Gastrocnemius medialis (tissue), 4 donors: ENCODE measurements around the gene BCAP31. TPM values are rescaled to one million over a fixed set of nuclear protein-coding genes. Genes with fewer than 3 reads are reported as not detected.

Experiments used
- ATAC-seq, 2 donors: fragments of 150-250 bp; one replicate each; pipeline ENCODE4 v1.9.1; 2016
- DNase-seq, 2 donors: peaks; one replicate each; pipeline ENCODE4 v3.0.0-alpha.2; 2019
- H3K27ac ChIP-seq, 4 donors: fragments of 200-600 bp; sonication (generic); 1 replicate in 1 of 4; 2 replicates in 3 of 4; pipeline ENCODE4 v1.5.1; 2016 to 2018; ENCODE audit warnings: mild to moderate bottlenecking in 2 of 4, moderate library complexity in 1 of 4
- H3K27me3 ChIP-seq, 3 donors: fragments of 200-600 bp; sonication (generic) in 2 of 3; 1 replicate in 1 of 3; 2 replicates in 2 of 3; pipeline versions ENCODE4 v1.5.1 to v1.6.0; 2016 to 2019; ENCODE audit warnings: mild to moderate bottlenecking in 1 of 3, moderate library complexity in 1 of 3
- H3K36me3 ChIP-seq, 2 donors: fragments of 200-600 bp; sonication (generic) in 1 of 2; one replicate each; pipeline ENCODE4 v1.5.1; 2017 to 2018
- H3K4me1 ChIP-seq, 2 donors: fragments of 200-600 bp; sonication (generic) in 1 of 2; one replicate each; pipeline ENCODE4 v1.5.1; 2016 to 2017; ENCODE audit warnings: mild to moderate bottlenecking in 2 of 2
- H3K4me3 ChIP-seq, 4 donors: fragments of 200-600 bp; sonication (generic) in 3 of 4; 1 replicate in 1 of 4; 2 replicates in 3 of 4; pipeline ENCODE4 v1.5.1; 2016 to 2019; ENCODE audit warnings: mild to moderate bottlenecking in 2 of 4
- H3K9me3 ChIP-seq, 3 donors: fragments of 200-600 bp; sonication (generic) in 2 of 3; 1 replicate in 1 of 3; 2 replicates in 2 of 3; pipeline ENCODE4 v1.5.1; 2016 to 2019
- POLR2A ChIP-seq, 2 donors: fragments of 450-650 bp; IDR thresholded peaks; one replicate each; pipeline ENCODE4 v1.6.1; 2017; ENCODE audit warnings: antibody characterized with exemption in 2 of 2, mild to moderate bottlenecking in 2 of 2, moderate library complexity in 2 of 2
- in situ Hi-C, 4 donors: fragments of 200-750 bp; cut with MboI; loops; one replicate each; pipeline versions ENCODE4 v1.15.0 to v1.8.0; 2017; ENCODE audit warnings: low sequenced_read_pairs in 4 of 4
- intact Hi-C: fragments of 100-400 bp; cut with DNase I; formaldehyde crosslinking; loops from one replicate; pipeline ENCODE4 v1.15.1; 2023; ENCODE audit warnings: low total_unique reads
- total RNA-seq, 4 donors: library from RNA; depleted of rRNA; stranded (reverse); fragments of >200 nt; gene quantifications; one replicate each; pipeline versions ENCODE4 v1.1.0 to v1.2.3, GENCODE V29; 2016
- TF ChIP-seq, protein P1 (sequence below), 5 experiments: fragments of 450-650 bp in 3 of 5; fragments of 200-600 bp in 2 of 5; sonication (generic) in 2 of 5; IDR thresholded peaks in 4 of 5; conservative IDR thresholded peaks in 1 of 5; 1 replicate in 4 of 5; 2 replicates in 1 of 5; pipeline ENCODE4 v1.5.1; 2016 to 2019; ENCODE audit warnings: antibody characterized with exemption in 5 of 5, mild to moderate bottlenecking in 3 of 5, moderate library complexity in 3 of 5

BCAP31 gene
- total RNA-seq, 4 donors from 2014 or later, result 41.5 to 91.9 (median 48.3) TPM

DNA sequence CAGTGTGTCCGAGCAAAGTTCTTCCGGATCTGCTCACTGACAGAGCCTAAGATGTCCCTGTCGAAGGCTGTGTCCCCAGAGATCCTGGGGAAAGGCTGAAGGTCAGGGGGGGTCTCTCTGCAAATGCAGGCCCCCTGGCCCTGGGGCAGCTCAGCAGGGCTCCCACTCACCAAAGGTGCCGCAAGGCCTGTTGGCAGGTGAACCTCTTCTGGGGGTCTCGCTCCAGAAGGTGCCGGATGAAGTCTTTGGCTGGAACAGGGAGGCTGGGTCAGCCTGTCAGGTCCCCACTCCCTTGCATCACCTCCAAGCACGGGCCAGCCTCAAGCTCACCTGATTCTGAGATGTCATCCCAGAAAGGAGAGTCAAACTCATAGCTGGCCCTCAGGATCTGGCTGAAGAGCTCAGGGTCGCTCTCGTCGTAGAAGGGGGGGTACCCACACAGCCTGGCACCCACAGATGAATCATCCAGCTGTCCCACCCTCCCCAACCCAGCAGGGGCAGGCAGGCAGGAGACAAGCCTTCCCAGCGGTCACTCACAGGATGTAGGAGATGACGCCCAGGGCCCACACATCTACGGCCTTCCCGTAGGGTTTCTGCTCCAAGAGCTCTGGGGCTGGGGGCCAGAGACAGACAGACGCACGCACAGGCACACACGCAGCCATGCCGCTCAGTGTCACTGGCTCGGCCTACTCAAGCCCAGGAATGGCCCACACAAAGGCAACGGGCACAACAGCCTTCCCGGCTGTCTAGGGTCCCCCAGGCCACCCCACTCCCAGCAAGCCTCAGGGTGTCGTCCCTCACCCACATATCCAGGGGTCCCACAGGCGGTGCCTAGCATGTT lies 53.2 kb downstream of the BCAP31 start:
- in situ Hi-C loops, result loop anchor here in 1 of 4 donors (25.0 kb wide), 1 partner anchor 709 kb away; no protein-coding TSS in a partner anchor
- no peak for TF ChIP-seq POLR2A (IDR thresholded peaks at IDR 0.05)

DNA sequence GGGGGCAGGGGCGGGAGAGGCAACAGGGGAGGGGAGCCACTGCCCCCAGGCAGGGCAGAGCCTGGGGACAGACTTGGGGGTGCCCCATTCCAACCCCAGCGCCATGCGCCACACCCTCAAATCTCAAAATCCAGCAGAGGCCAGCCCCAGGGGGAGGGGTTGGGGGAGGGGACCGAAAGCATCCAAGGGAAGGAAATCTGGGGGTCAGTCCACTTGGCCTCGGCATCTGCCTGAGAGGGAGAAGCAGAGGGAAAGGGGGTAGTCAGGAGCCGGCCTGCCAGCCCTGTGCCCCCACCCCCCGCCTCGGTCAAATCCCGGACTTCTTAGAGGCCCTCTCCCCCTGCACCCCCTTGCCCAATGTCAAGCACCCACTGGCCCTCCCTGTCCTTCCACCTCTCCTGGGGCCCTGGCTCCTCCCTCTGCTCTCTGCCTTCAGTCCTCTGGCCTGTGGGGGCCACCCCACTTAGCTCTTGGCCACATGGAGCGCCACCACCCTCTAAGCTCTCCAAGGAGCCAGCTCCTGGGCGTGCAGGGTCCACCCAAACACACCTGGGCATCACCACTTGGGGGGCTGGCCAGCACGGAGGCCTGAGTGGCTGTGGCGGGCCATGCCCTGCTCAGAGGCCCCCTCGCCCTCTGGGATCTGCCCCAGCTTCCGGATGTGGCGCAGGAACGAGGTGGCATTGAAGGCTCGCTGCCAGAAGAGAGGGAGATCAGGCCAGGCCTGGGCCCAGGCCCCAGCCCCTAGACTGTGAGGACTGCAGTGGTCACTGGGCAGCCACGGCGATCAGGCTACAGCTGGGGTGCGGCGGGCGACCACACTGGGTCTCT lies 54.1 kb downstream of the BCAP31 start:
- Histone ChIP-seq H3K27ac (no peak overlapping the region), H3K4me3 (no peak overlapping the region), H3K36me3 (no peaks in the 10 kb centered on the region), H3K9me3 (no peaks in the 10 kb centered on the region), H3K27me3 (peaks cover 0 to 9% (median 5%) of the 10 kb centered on the region in 3 donors), H3K4me1 (peaks cover 0 to 5% of the 10 kb centered on the region in 2 donors)
- in situ Hi-C loops (loop anchor here (5.0 to 25.0 kb wide), 4 partner anchors 113 to 708 kb away; no protein-coding TSS in a partner anchor), intact Hi-C loops (loop anchor here (2.0 to 10.0 kb wide), 2 partner anchors 61 to 715 kb away; no protein-coding TSS in a partner anchor)
- DNase-seq, result no peak
- ATAC-seq, result no peak
- TF ChIP-seq, protein P1, sequence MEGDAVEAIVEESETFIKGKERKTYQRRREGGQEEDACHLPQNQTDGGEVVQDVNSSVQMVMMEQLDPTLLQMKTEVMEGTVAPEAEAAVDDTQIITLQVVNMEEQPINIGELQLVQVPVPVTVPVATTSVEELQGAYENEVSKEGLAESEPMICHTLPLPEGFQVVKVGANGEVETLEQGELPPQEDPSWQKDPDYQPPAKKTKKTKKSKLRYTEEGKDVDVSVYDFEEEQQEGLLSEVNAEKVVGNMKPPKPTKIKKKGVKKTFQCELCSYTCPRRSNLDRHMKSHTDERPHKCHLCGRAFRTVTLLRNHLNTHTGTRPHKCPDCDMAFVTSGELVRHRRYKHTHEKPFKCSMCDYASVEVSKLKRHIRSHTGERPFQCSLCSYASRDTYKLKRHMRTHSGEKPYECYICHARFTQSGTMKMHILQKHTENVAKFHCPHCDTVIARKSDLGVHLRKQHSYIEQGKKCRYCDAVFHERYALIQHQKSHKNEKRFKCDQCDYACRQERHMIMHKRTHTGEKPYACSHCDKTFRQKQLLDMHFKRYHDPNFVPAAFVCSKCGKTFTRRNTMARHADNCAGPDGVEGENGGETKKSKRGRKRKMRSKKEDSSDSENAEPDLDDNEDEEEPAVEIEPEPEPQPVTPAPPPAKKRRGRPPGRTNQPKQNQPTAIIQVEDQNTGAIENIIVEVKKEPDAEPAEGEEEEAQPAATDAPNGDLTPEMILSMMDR (IDR thresholded peaks at IDR 0.05 in 4 of 5, conservative IDR thresholded peaks at IDR 0.05 in 1 of 5), result no peak
- no peak for TF ChIP-seq POLR2A (IDR thresholded peaks at IDR 0.05)

More for the DNA sequence above, 53.2 kb downstream of the BCAP31 start:
- intact Hi-C loops, result no loop called here
- Histone ChIP-seq H3K27me3 (peaks cover 0 to 12% (median 11%) of the 10 kb centered on the region in 3 donors), H3K27ac (no peak overlapping the region), H3K36me3 (no peaks in the 10 kb centered on the region), H3K9me3 (no peaks in the 10 kb centered on the region), H3K4me1 (peaks cover 0 to 5% of the 10 kb centered on the region in 2 donors), H3K4me3 (no peak overlapping the region)
- DNase-seq (no peak), ATAC-seq (no peak)

DNA sequence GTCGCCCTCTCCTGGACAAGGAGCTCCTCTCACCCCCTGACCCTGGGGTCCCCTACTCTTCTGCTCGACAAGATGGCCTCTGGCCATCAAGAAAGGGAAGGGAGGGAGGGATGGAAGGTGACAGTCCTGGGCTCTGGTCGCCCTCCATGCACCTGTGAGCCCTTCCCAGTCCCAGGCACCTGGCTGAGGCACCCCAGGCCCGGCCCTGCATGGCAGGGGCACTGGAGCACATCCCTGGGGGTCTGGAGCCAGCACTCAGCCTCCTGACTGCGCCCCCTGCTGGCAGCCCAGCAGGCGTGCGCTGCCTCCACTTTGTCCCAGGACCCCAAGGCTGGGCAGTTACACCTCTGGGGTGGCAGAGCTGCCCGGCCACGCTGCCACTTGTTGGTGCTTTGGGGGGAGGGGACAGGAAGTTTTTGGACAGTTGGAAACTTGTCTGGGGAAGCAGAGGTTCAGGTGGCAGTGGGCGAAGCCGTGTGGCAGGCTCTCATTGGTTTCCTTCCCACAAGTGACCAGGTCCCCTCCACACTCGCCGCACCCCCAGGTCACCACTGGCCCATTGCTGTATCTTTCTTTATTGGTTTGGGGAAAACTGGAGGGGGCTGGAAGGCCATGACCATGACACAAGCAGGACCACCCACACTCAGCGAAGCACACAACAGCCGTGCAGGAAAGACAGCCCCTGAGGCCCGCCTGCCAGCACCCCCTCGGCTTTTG lies 54.9 kb downstream of the BCAP31 start:
- Histone ChIP-seq H3K4me1 (peaks cover 0 to 5% of the 10 kb centered on the region in 2 donors), H3K9me3 (no peaks in the 10 kb centered on the region), H3K36me3 (no peaks in the 10 kb centered on the region), H3K27ac (no peak overlapping the region), H3K4me3 (no peak overlapping the region), H3K27me3 (peaks cover 0 to 7% (median 0%) of the 10 kb centered on the region in 3 donors)
- intact Hi-C loops, result loop anchor here (2.0 to 10.0 kb wide), 2 partner anchors 61 to 715 kb away; no protein-coding TSS in a partner anchor
- ATAC-seq, result peak in 1 of 2 donors; percentile 15
- in situ Hi-C loops, result loop anchor here (5.0 to 25.0 kb wide), 4 partner anchors 112 to 707 kb away; no protein-coding TSS in a partner anchor
- no peak for DNase-seq
- TF ChIP-seq, protein P1 (IDR thresholded peaks at IDR 0.05 in 4 of 5, conservative IDR thresholded peaks at IDR 0.05 in 1 of 5), result peak; percentile 28 to 75 (median 59)
- no peak for TF ChIP-seq POLR2A (IDR thresholded peaks at IDR 0.05)

DNA sequence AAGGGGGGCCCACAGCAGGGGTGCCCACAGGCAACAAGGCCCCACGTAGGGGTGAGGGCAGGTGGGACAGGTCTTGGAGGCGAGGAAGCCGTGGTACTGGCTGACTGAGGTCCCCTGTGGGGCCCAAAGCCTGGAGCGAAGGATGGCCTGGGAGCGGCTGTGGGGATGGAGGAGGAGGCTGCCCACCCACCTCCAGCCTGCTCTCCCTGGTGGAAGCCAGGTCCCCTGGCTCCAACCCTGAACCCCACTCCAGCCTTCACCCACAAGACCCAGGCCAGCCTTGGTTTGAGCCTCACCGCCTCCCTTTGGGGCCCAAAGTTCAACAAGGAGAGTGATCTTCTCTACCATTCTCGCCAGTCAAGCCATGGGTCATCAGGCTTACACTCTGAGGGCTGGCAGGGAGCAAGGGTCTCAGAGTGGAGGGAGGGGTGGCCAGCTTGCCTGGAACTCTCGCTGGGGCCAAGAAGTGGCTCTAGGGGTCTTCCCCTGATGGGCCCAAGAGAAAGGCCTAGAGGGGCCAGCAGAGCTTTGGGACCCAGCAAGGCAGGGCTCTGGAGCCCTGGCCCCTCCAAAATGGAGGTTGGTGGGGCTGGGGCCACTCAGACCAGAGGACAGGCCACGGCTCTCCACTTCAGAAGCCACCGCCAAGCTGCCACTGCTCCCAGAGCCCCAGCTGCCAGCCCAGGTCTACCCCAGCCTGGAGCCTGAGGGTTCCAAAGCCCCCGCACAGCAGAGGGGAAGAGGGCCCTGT lies 55.6 kb downstream of the BCAP31 start:
- intact Hi-C loops, result loop anchor here (1.0 to 10.0 kb wide), 3 partner anchors 60 to 714 kb away; no protein-coding TSS in a partner anchor
- peaks cover 0 to 6% (median 0%) of the 10 kb centered on the region in 3 donors for H3K27me3 ChIP-seq
- DNase-seq, result no peak
- peaks cover 0 to 5% of the 10 kb centered on the region in 2 donors for H3K4me1 ChIP-seq
- H3K36me3 ChIP-seq, result no peaks in the 10 kb centered on the region
- in situ Hi-C loops, result loop anchor here (5.0 to 25.0 kb wide), 4 partner anchors 111 to 706 kb away; no protein-coding TSS in a partner anchor
- no peak overlapping the region for H3K27ac ChIP-seq
- H3K9me3 ChIP-seq, result no peaks in the 10 kb centered on the region
- peak in 1 of 2 donors; percentile 22 for ATAC-seq
- TF ChIP-seq POLR2A (IDR thresholded peaks at IDR 0.05), result no peak
- TF ChIP-seq, protein P1 (IDR thresholded peaks at IDR 0.05 in 4 of 5, conservative IDR thresholded peaks at IDR 0.05 in 1 of 5), result no peak
- H3K4me3 ChIP-seq, result no peak overlapping the region
